Measurements from ENCODE around the gene ECSCR. TPM values are rescaled to one million over a fixed set of nuclear protein-coding genes. Genes with fewer than 3 reads are reported as not detected.
"Not testable (repeated sequence)": the region's sequence is repeated elsewhere in the genome, so short reads cannot be mapped to it uniquely, and the experiment has no call there.

ECSCR gene
- total RNA-seq, 1 donor from 2014 or later = 0.40 TPM

GRCh38 chr5:139414581-139415130 is 47.9 kb downstream of the ECSCR start:
- no peak for DNase-seq (ENCODE audit: low read depth)

DNA sequence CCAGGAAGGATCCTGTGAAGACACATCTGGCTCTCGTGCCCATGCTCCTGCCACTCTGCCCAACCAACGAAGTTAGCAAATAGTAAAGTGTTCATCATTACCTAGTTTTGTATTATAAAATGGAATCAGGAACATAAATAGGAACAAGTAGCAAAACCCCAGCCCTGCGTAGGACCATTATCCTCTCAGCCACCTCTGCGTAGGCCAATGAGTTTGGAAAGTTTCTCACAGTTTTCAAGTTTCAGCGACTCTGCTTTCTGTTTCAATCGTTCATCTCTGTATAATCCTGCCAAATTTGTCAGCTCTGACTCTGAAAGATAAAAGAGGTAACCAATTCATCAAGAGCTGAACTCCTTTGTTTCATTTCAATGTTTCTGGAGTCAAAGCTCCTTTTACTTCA is 48.6 kb downstream of the ECSCR start:
- no peak for DNase-seq (ENCODE audit: low read depth)

GRCh38 chr5:139413153-139413552 is 49.4 kb downstream of the ECSCR start:
- no peak for DNase-seq (ENCODE audit: low read depth)

- no peak for DNase-seq (ENCODE audit: low read depth)
Observed at GRCh38 chr5:139410993-139411828, 51.3 kb downstream of the ECSCR start.

DNA sequence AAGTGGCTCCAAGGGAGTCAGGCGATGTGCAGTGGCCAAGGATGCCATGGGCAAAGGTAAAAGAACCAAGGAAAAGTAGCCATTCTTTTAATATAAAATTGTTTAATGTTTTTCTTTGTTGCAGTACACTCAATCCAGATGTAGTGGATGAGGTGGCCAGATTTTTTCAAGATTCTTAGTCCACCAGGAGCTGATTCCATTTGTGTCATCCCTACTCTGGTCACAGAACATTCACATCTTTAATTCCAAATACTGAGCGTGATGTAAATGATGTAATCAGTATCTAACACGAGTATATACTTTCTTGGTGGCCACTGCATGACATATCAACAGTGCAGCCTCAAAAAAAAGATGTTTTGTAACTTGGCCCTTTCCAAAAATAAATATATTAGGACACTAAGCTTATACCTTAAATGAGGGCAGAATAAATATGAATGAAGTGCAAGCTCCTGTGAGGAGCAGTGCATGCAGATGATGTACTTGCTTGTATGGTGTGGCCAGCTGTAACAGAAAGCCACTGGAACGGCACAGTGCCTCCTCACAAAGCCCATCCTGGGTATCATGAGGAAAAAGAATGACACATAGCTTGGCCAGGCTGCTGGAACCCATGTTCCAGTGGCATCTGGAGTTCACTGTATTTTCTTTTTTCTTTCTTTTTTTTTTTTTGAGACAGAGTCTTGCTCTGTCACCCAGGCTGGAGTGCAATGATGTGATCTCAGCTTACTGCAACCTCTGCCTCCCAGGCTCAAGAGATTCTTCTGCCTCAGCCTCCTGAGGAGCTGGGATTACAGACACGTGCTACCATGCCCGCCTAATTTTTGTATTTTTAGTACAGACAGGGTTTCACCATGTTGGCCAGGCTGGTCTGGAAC is 52.2 kb downstream of the ECSCR start:
- no peak for DNase-seq (ENCODE audit: low read depth)

- not testable (repeated sequence) for DNase-seq (ENCODE audit: low read depth)
Observed at GRCh38 chr5:139409116-139409515, 53.4 kb downstream of the ECSCR start.

- no peak for DNase-seq (ENCODE audit: low read depth)
Observed at GRCh38 chr5:139408191-139408590, 54.4 kb downstream of the ECSCR start.

DNA sequence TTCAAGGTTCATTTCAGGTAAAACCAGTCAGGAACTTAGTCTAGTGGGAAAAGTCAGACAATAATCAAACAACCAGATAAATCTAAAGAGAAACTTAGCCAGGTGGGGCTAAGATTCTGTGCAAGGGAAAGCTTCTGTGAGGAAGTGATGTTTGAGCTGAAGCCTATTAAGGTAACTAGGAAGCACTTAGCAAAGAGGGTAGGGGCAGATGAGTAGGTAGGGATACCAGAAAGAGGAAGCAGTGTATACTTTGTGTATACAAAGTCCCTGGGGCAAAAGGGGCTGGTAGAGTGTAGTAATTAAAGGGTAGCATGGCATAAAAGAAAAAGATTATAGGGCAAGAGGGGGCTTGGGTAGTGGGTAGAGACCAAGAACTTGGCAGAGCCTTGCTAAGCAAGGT is 55.0 kb downstream of the ECSCR start:
- DNase-seq (ENCODE audit: low read depth) = no peak

GRCh38 chr5:139406963-139407362 is 55.6 kb downstream of the ECSCR start:
- no peak for DNase-seq (ENCODE audit: low read depth)

- no peak for DNase-seq (ENCODE audit: low read depth)
Observed at GRCh38 chr5:139404484-139404840, 58.1 kb downstream of the ECSCR start.

- DNase-seq (ENCODE audit: low read depth) = peak; percentile 88
Observed at GRCh38 chr5:139403787-139404483, 58.6 kb downstream of the ECSCR start, which contains the start of gene SPATA24. Gene SPATA24 (minus strand): TSS chr5:139404089. CDS start chr5:139404060, 29 bp downstream.

- DNase-seq (ENCODE audit: low read depth) = no peak
Observed at GRCh38 chr5:139403418-139403786, 59.1 kb downstream of the ECSCR start.

GRCh38 chr5:139402561-139403158 is 59.9 kb downstream of the ECSCR start:
- DNase-seq (ENCODE audit: low read depth) = no peak

- no peak for DNase-seq (ENCODE audit: low read depth)
Observed at GRCh38 chr5:139401546-139401945, 61.0 kb downstream of the ECSCR start.

- no peak for DNase-seq (ENCODE audit: low read depth)
Observed at GRCh38 chr5:139399501-139400121, 62.9 kb downstream of the ECSCR start.

Other genes with a start within 250 kb of the ECSCR start
- 280 and 486 TPM in 2 replicates for gene MATR3, start 169.0 kb downstream of the ECSCR start, total RNA-seq
- 62.3 and 110 TPM in 2 replicates for gene PAIP2, start 120.9 kb downstream of the ECSCR start, total RNA-seq
- gene SLC23A1, start 79.4 kb downstream of the ECSCR start, total RNA-seq = 1.4 and 3.0 TPM in 2 replicates
- gene MZB1, start 72.8 kb downstream of the ECSCR start, total RNA-seq = not detected in 2 replicates
- gene PROB1, start 67.6 kb downstream of the ECSCR start, total RNA-seq = 0.52 and 2.8 TPM in 2 replicates
- 6.6 and 6.9 TPM in 2 replicates for gene SPATA24, start 58.7 kb downstream of the ECSCR start, total RNA-seq
- 6.3 and 11.1 TPM in 2 replicates for gene DNAJC18, start 23.2 kb downstream of the ECSCR start, total RNA-seq
- gene SMIM33, start 8.3 kb upstream of the ECSCR start, total RNA-seq = not detected in 2 replicates
- gene STING1, start 20.0 kb upstream of the ECSCR start, total RNA-seq = 12.4 and 15.5 TPM in 2 replicates
- 78.2 and 86.7 TPM in 2 replicates for gene UBE2D2, start 98.6 kb upstream of the ECSCR start, total RNA-seq
- 187 and 252 TPM in 2 replicates for gene CXXC5, start 185.6 kb upstream of the ECSCR start, total RNA-seq